GM18868 (cell line): ENCODE measurements around the gene ATP8B4.
"Not testable (repeated sequence)": the region's sequence is repeated elsewhere in the genome, so short reads cannot be mapped to it uniquely, and the experiment has no call there.

Source experiments
- ATAC-seq: cut with Tn5 transposase; IDR thresholded peaks from one replicate; pipeline ENCODE4 v1.9.1; 2021; ENCODE audit warnings: mild to moderate bottlenecking, moderate library complexity; ENCODE audit not compliant: unreplicated experiment

Gene ATP8B4

GRCh38 chr15:50119063-50120040 is at the start of gene ATP8B4:
ATP8B4 (minus strand) TSS chr15:50119233; CDS start chr15:50106966, 12,267 bp downstream.
- ATAC-seq: no peak

DNA sequence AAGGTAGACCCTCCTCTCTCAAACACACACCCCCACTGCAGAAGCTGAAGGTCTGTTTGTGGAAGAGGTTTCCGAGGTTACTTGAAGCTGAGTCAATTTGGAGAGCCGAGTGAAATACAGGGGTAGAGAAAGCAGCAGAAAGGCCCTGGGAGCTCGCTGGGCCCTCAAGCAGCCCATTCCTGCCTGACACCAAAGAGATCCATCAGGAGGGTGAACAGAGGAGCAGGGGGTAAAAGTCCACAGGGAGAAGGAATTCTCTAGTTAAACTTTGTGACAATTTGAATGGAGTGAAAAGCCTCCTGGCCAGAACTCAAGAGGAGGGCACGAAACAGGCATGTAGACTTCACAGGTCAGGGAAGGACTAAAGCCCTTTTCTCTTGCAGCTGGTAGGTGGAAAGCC is 49.3 kb upstream of the ATP8B4 start:
- ATAC-seq: no peak

GRCh38 chr15:50167110-50167509 is 48.1 kb upstream of the ATP8B4 start:
- no peak for ATAC-seq

DNA sequence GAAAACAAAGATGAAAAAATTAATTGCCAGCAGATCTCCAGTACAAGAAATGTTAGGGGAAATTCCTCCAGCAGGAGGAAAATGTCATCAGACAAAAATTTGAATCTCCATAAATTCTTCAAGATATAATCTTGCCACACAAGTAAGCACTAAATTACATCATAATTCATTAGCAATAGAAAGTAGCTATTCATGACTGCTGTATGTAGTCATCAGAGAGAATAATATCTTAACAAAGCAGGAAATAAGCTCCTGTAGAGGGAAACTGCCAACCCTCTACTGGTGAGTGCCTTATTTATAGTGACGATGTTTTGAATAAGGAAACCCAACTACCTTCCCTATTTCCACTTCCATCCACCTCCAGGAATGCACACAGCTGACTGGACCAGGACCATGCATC is 47.2 kb upstream of the ATP8B4 start:
- ATAC-seq: no peak

DNA sequence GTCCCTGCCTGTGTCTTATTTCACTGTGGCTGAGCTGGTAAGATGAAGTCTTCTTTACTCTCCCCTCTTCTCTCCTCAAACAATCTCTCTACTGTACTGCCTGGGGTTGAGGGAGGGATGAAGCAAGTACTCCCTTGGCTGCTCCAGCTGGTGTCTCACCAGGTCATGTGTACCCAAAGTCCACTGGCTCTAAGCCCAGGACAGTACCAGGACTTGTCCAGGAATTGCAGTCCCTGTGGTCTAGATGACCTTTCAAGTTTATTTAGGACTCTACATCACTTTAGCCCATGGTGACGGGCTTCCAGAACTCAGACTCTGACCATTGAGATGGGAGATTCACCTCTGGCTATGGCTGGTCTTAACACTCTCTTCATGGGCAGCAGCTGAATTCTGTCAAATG is 45.4 kb upstream of the ATP8B4 start:
- no peak for ATAC-seq

- no peak for ATAC-seq
These were observed 44.8 kb upstream of the ATP8B4 start for GRCh38 chr15:50163719-50164410.

DNA sequence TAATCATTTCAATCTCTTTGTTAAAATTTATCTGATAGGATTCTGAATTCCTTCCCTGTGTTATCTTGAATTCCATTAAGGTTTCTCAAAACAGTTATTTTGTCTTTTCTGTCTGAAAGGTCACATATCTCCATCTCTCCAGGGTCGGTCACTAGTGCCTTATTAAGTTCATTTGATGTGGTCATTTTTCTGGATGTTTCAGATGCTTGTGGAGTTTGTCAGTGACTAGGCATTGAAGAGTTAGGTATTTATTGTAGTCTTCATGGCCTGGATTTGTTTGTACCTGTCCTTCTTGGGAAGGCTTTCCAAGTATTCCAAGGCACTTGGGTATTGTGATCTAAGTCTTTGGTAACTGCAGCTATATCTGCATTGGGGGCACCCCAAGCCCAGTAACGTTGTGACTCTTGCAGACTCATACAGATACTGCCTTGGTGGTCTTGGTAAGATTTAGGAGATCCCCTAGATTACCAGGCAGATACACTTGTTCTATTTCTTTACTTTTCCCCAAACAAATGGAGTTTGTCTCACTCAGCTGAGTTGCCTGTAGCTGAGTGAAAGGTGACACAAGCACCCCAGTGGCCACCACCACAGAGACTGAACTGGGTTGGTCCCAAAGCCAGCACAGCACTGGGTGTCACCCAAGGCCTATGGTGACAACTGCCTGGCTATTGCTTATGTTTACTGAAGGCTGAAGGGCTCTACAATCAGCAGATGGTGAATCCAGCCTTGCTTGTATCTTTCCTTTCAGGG is 44.1 kb upstream of the ATP8B4 start:
- ATAC-seq: peak; percentile 48

- not testable (repeated sequence) for ATAC-seq
These were observed 39.2 kb upstream of the ATP8B4 start for GRCh38 chr15:50158236-50158635.

GRCh38 chr15:50151476-50151875 is 32.4 kb upstream of the ATP8B4 start:
- no peak for ATAC-seq

GRCh38 chr15:50150851-50151250 is 31.8 kb upstream of the ATP8B4 start:
- ATAC-seq: no peak

GRCh38 chr15:50150349-50150748 is 31.3 kb upstream of the ATP8B4 start:
- no peak for ATAC-seq

- ATAC-seq: no peak
These were observed 30.1 kb upstream of the ATP8B4 start for GRCh38 chr15:50149090-50149489.

GRCh38 chr15:50148362-50148963 is 29.4 kb upstream of the ATP8B4 start:
- no peak for ATAC-seq

DNA sequence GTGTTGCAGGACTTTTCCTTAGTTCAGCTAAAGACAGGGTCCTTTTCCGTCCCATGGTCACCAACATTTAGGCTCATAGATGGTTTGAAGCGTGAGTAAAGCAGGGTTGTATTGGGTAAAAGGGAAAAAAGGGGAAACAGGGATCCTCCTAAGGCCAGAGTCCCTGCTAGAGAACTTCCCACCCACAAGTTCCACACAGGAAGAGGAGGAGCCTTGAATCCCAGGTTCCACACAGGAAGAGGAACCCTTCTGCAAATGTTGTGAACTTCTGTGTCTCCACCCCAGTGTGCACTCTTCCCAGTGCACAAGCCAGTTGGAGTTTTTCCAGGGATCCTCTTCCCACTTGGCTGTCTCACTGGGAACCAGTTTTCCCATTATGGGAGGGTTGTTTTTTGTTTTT is 27.6 kb upstream of the ATP8B4 start:
- ATAC-seq: no peak

- peak; percentile 65 for ATAC-seq
These were observed 26.4 kb upstream of the ATP8B4 start for GRCh38 chr15:50145451-50145872.

- ATAC-seq: no peak
These were observed 25.5 kb upstream of the ATP8B4 start for GRCh38 chr15:50144341-50145120.

- no peak for ATAC-seq
These were observed 24.3 kb upstream of the ATP8B4 start for GRCh38 chr15:50143255-50143860.

GRCh38 chr15:50141856-50142255 is 22.8 kb upstream of the ATP8B4 start:
- ATAC-seq: no peak

GRCh38 chr15:50140983-50141382 is 21.9 kb upstream of the ATP8B4 start:
- no peak for ATAC-seq

DNA sequence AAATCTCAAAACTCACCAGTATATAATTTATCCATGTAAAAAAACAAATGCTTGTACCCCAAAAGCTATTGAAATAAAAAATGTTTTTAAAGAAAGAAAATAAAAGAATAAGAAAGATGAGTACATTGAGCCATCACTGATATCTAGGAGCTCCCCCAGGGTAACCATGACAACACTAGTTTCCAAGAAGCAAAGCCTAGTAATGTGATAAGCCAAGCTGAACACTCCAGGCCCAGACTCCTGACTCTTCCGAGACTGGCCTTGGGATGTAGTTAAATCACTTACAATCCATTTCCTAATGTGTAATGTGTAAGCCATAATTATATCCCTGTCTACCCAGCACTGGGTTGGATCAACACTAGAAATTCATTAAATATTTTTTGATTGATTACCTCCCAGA is 21.1 kb upstream of the ATP8B4 start:
- ATAC-seq: no peak
